AG10803 (cell line): ENCODE results near the gene RIN3.

Experiments
- DNase-seq: peaks from one replicate; pipeline ENCODE4 v3.0.0; 2010; ENCODE audit warnings: low read depth
- H3K4me3 ChIP-seq: 2 replicates; pipeline ENCODE4 v1.5.1; 2011; ENCODE audit warnings: mild to moderate bottlenecking, low read length, control low read depth
- CTCF ChIP-seq: conservative IDR thresholded peaks from 2 replicates; pipeline ENCODE4 v1.5.1; 2011; ENCODE audit warnings: mild to moderate bottlenecking, low read length, control low read depth, inconsistent platforms

Gene RIN3

GRCh38 chr14:92630367-92630766, 116.8 kb downstream of the RIN3 start:
- no peak for TF ChIP-seq CTCF
- DNase-seq: no peak
- H3K4me3 ChIP-seq: no peak overlapping the region

- no peak overlapping the region for H3K4me3 ChIP-seq
- no peak for DNase-seq
- no peak for TF ChIP-seq CTCF
Observed at GRCh38 chr14:92631098-92631497, 117.5 kb downstream of the RIN3 start.

GRCh38 chr14:92632546-92633273, 119.1 kb downstream of the RIN3 start:
- TF ChIP-seq CTCF: no peak
- DNase-seq: no peak
- H3K4me3 ChIP-seq: no peak overlapping the region

GRCh38 chr14:92633274-92633616, 119.7 kb downstream of the RIN3 start:
- no peak overlapping the region for H3K4me3 ChIP-seq
- no peak for DNase-seq
- TF ChIP-seq CTCF: no peak

- TF ChIP-seq CTCF: no peak
- no peak overlapping the region for H3K4me3 ChIP-seq
- DNase-seq: peak; percentile 82
Observed at GRCh38 chr14:92633724-92634123, 120.1 kb downstream of the RIN3 start.

- no peak for DNase-seq
- TF ChIP-seq CTCF: no peak
- no peak overlapping the region for H3K4me3 ChIP-seq
Observed at GRCh38 chr14:92635031-92635430, 121.5 kb downstream of the RIN3 start.

GRCh38 chr14:92635896-92636295, 122.3 kb downstream of the RIN3 start:
- no peak for TF ChIP-seq CTCF
- H3K4me3 ChIP-seq: no peak overlapping the region
- no peak for DNase-seq
